A549 (cell line): ENCODE data around the gene COL28A1. TPM values are rescaled to one million over a fixed set of nuclear protein-coding genes. Genes with fewer than 3 reads are reported as not detected.

Experiments used
- ATAC-seq, 2 experiments: fragments of 200-7000 bp in 1 of 2; fragments of >200 bp in 1 of 2; cut with Nextera tagmentation in 1 of 2; cut with Tn5 transposase in 1 of 2; 3 replicates each; pipeline versions ENCODE4 v1.8.0 to v1.9.1; 2018 to 2020; ENCODE audit warnings: mild to moderate bottlenecking in 1 of 2, moderate library complexity in 1 of 2
- CTCF ChIA-PET: fragments of 300-600 bp; sonication (Branson Sonifier 250); formaldehyde crosslinking; extraction: SDS; loops from one replicate; lab custom pipeline; 2021; ENCODE audit warnings: antibody characterized with exemption, inconsistent platforms; lab: Yijun Ruan, JAX
- POLR2A ChIA-PET: fragments of 350-600 bp; formaldehyde crosslinking; extraction: SDS; loops from one replicate; lab custom pipeline; 2021; ENCODE audit warnings: antibody characterized with exemption, inconsistent platforms; lab: Yijun Ruan, JAX
- DNase-seq, 2 experiments: peaks; one replicate each; pipeline versions ENCODE4 v3.0.0 to v3.0.0-alpha.2; 2011 to 2016; ENCODE audit warnings: low read depth in 1 of 2, low spot score in 1 of 2
- FAIRE-seq: peaks from 2 replicates; lab custom pipeline; 2011; peaks lifted over from hg19 to GRCh38; lab: Jason Lieb, UNC
- H3K27ac ChIP-seq, 2 experiments: fragments of >200 bp; sonication (Bioruptor Twin); formaldehyde crosslinking; 3 replicates each; pipeline ENCODE4 v1.5.1; 2016 to 2017
- H3K4me1 ChIP-seq: fragments of >200 bp; sonication (Bioruptor Twin); formaldehyde crosslinking; 3 replicates; pipeline ENCODE4 v1.6.1; 2016
- H3K4me2 ChIP-seq: fragments of >200 bp; sonication (Bioruptor Twin); formaldehyde crosslinking; 3 replicates; pipeline ENCODE4 v1.6.1; 2016
- H3K4me3 ChIP-seq: fragments of >200 bp; sonication (Bioruptor Twin); formaldehyde crosslinking; 3 replicates; pipeline ENCODE4 v1.5.1; 2016
- H3K9me3 ChIP-seq: fragments of >200 bp; sonication (Bioruptor Twin); formaldehyde crosslinking; 3 replicates; pipeline ENCODE4 v1.6.1; 2016
- BHLHE40 ChIP-seq: IDR thresholded peaks from 2 replicates; pipeline ENCODE4 v1.6.1; 2012; ENCODE audit warnings: low read depth, low read length, inconsistent platforms
- CBX8 ChIP-seq: fragments of 200-600 bp; sonication (generic); IDR thresholded peaks from 2 replicates; pipeline ENCODE4 v1.6.1; 2016
- CHD2 ChIP-seq: fragments of 150-350 bp; IDR thresholded peaks from 2 replicates; pipeline ENCODE4 v1.6.1; 2014; ENCODE audit warnings: low read length; ENCODE audit not compliant: partially characterized antibody
- CTCF ChIP-seq: fragments of >200 bp; sonication (Bioruptor Twin); formaldehyde crosslinking; IDR thresholded peaks from 3 replicates; pipeline ENCODE4 v1.5.1; 2016
- E2F6 ChIP-seq: IDR thresholded peaks from 2 replicates; pipeline ENCODE4 v1.6.1; 2012; ENCODE audit warnings: low read depth, borderline replicate concordance
- EHF ChIP-seq: fragments of 250-450 bp; sonication (Bioruptor Pico); IDR thresholded peaks from 2 replicates; pipeline ENCODE4 v1.5.0; 2020; ENCODE audit warnings: mild to moderate bottlenecking
- EHMT2 ChIP-seq: fragments of 200-600 bp; sonication (generic); IDR thresholded peaks from 2 replicates; pipeline ENCODE4 v1.6.1; 2016; ENCODE audit warnings: antibody characterized with exemption, low read depth, mild to moderate bottlenecking, moderate library complexity
- EP300 ChIP-seq, 2 experiments: fragments of >200 bp; sonication (Bioruptor Twin); formaldehyde crosslinking; IDR thresholded peaks; 2 replicates in 1 of 2; 3 replicates in 1 of 2; pipeline ENCODE4 v1.6.1; 2016 to 2017
- ESRRA ChIP-seq: fragments of 150-350 bp; IDR thresholded peaks from 2 replicates; pipeline ENCODE4 v1.6.1; 2014; ENCODE audit warnings: mild to moderate bottlenecking, low read length, borderline replicate concordance
- FOSB ChIP-seq: fragments of 250-450 bp; sonication (Bioruptor Pico); IDR thresholded peaks from 2 replicates; pipeline ENCODE4 v1.5.0; 2020; ENCODE audit warnings: mild to moderate bottlenecking, moderate library complexity
- FOSL2 ChIP-seq, 2 experiments: fragments of 450-650 bp in 1 of 2; fragments of >200 bp in 1 of 2; sonication (Bioruptor Twin) in 1 of 2; formaldehyde crosslinking; IDR thresholded peaks; 2 replicates each; pipeline versions ENCODE4 v1.5.0 to v1.6.1; 2016 to 2020; ENCODE audit warnings: mild to moderate bottlenecking in 1 of 2, moderate library complexity in 1 of 2
- FOXS1 ChIP-seq: fragments of 250-450 bp; sonication (Bioruptor Pico); IDR thresholded peaks from 2 replicates; pipeline ENCODE4 v1.5.0; 2020; ENCODE audit warnings: mild to moderate bottlenecking, moderate library complexity
- HEYL ChIP-seq: fragments of 250-450 bp; sonication (Bioruptor Pico); IDR thresholded peaks from 2 replicates; pipeline ENCODE4 v1.8.0; 2021; ENCODE audit warnings: mild to moderate bottlenecking, moderate library complexity
- HMGXB4 ChIP-seq: fragments of 250-450 bp; sonication (Bioruptor Pico); IDR thresholded peaks from 2 replicates; pipeline ENCODE4 v1.5.0; 2021; ENCODE audit warnings: mild to moderate bottlenecking, moderate library complexity, borderline replicate concordance
- HOXA7 ChIP-seq: fragments of 250-450 bp; sonication (Bioruptor Pico); IDR thresholded peaks from 2 replicates; pipeline ENCODE4 v1.5.0; 2020; ENCODE audit warnings: mild to moderate bottlenecking, moderate library complexity
- KDM1A ChIP-seq: fragments of 200-600 bp; sonication (generic); IDR thresholded peaks from 2 replicates; pipeline ENCODE4 v1.6.1; 2016; ENCODE audit warnings: low read depth, mild to moderate bottlenecking
- KDM5A ChIP-seq: fragments of 200-600 bp; sonication (generic); IDR thresholded peaks from 2 replicates; pipeline ENCODE4 v1.6.1; 2016; ENCODE audit warnings: antibody characterized with exemption, mild to moderate bottlenecking
- MAFK ChIP-seq: fragments of 450-650 bp; IDR thresholded peaks from 2 replicates; pipeline ENCODE4 v1.6.1; 2014; ENCODE audit not compliant: partially characterized antibody
- MAZ ChIP-seq: fragments of 150-350 bp; IDR thresholded peaks from 2 replicates; pipeline ENCODE4 v1.6.1; 2014; ENCODE audit warnings: antibody characterized with exemption, low read depth, low read length, borderline replicate concordance
- NFE2L2 ChIP-seq: fragments of 150-350 bp; conservative IDR thresholded peaks from 2 replicates; pipeline ENCODE4 v1.6.1; 2014; ENCODE audit warnings: low read length
- NR3C1 ChIP-seq: fragments of >200 bp; sonication (Bioruptor Twin); formaldehyde crosslinking; IDR thresholded peaks from 3 replicates; pipeline ENCODE4 v1.6.1; 2017
- PBX3 ChIP-seq: IDR thresholded peaks from 2 replicates; pipeline ENCODE4 v1.6.1; 2012
- RCOR1 ChIP-seq: fragments of 150-350 bp; IDR thresholded peaks from 2 replicates; pipeline ENCODE4 v1.6.1; 2014; ENCODE audit warnings: antibody characterized with exemption, low read length, low read depth
- RNF2 ChIP-seq: fragments of 200-600 bp; sonication (generic); IDR thresholded peaks from 2 replicates; pipeline ENCODE4 v1.6.1; 2016; ENCODE audit warnings: low read depth, mild to moderate bottlenecking, antibody characterized with exemption, moderate library complexity, borderline replicate concordance
- SMC3 ChIP-seq: fragments of >200 bp; sonication (Bioruptor Twin); formaldehyde crosslinking; IDR thresholded peaks from 3 replicates; pipeline ENCODE4 v1.6.1; 2018; ENCODE audit warnings: inconsistent platforms
- TP53 ChIP-seq: fragments of 250-450 bp; sonication (Bioruptor Pico); IDR thresholded peaks from 2 replicates; pipeline ENCODE4 v1.5.0; 2021; ENCODE audit warnings: mild to moderate bottlenecking, moderate library complexity
- ZFP36 ChIP-seq: fragments of 450-650 bp; IDR thresholded peaks from 2 replicates; pipeline ENCODE4 v1.6.1; 2014; ENCODE audit warnings: borderline replicate concordance; ENCODE audit not compliant: partially characterized antibody
- ZSCAN20 ChIP-seq: fragments of 250-450 bp; sonication (Bioruptor Pico); IDR thresholded peaks from 2 replicates; pipeline ENCODE4 v1.8.0; 2022; ENCODE audit warnings: mild to moderate bottlenecking, moderate library complexity
- WGBS: methylation state at CpG from one replicate; pipeline ENCODE4 v1.1.6; 2017; ENCODE audit errors: missing lambda C conversion rate; 5-methylcytosine and 5-hydroxymethylcytosine counted together
- polyA plus RNA-seq, 4 experiments: library from polyadenylated mRNA; depleted of rRNA in 3 of 4; stranded (reverse); fragments of >200 nt; fragmentation: RNase III in 1 of 4; extraction: RNeasy Plus Mini Kit Qiagen cat#74134 plus additional on column Dnase treatment in 1 of 4; gene quantifications; 2 replicates in 3 of 4; 3 replicates in 1 of 4; pipeline ENCODE4 v1.2.3, GENCODE V29; 2011 to 2017
- TF ChIP-seq, protein P1 (sequence below): fragments of >200 bp; sonication (Bioruptor Twin); formaldehyde crosslinking; IDR thresholded peaks from 3 replicates; pipeline ENCODE4 v1.6.1; 2016

Gene COL28A1
- polyA plus RNA-seq, 2 of the 4 experiments (the other 2 are of a cell fraction): 0.08 to 0.17 TPM

GRCh38 chr7:7452119-7452518 lies 83.6 kb downstream of the COL28A1 start:
- H3K27ac ChIP-seq: no peak overlapping the region
- 83% methylated on average over 3 of the region's 3 CpGs for WGBS
- POLR2A ChIA-PET: no interaction called here
- H3K4me1 ChIP-seq: peaks cover 12% of the 10 kb centered on the region
- DNase-seq: no peak
- H3K4me3 ChIP-seq: no peak overlapping the region
- TF ChIP-seq HEYL: no peak
- TF ChIP-seq FOSB (CRISPR knock-in tag): no peak
- TF ChIP-seq RNF2: no peak
- no peak for TF ChIP-seq CBX8
- TF ChIP-seq EP300 (IDR thresholded peaks at IDR 0.05): no peak
- TF ChIP-seq RCOR1: no peak
- TF ChIP-seq ZFP36: no peak
- TF ChIP-seq MAZ: no peak
- no peak for TF ChIP-seq TP53
- no peak for FAIRE-seq
- CTCF ChIA-PET: interaction anchor here (1.4 to 3.6 kb wide), 2 partner anchors 14 to 28 kb away, joined by 5 to 12 read pairs; no protein-coding TSS in a partner anchor
- H3K4me2 ChIP-seq: peak overlapping the region; percentile 44
- ATAC-seq: no peak
- H3K9me3 ChIP-seq: peaks cover 20% of the 10 kb centered on the region; the same call in 1 of the 3 replicates

DNA sequence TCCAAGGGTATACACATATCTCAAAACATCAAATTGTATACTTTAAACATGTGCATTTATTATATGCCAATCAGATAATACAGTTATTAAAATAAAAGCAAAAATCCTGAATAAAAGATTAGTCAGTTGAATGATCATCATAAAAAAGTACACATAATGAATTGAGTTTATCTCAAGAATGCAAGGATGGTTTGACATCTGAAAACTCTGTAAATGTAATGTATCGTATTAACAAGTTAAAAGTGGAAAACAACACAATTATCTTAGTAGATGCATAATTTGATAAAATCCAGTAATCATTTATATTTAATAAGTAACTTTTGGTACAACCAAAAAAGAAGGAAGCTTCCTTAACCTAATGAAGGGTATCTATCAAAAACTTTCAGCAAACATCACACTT lies 86.6 kb downstream of the COL28A1 start:
- ChIA-PET CTCF (interaction anchor here (1.1 kb wide), 1 partner anchor 10 kb away, joined by 3 read pairs; no protein-coding TSS in a partner anchor), POLR2A (no interaction called here)
- H3K4me1 ChIP-seq: peaks cover 12% of the 10 kb centered on the region
- no peak for FAIRE-seq
- H3K4me2 ChIP-seq: no peak overlapping the region
- WGBS: 70% methylated on average over 1 of the region's 1 CpG
- peaks cover 30% of the 10 kb centered on the region; the same call in 1 of the 3 replicates for H3K9me3 ChIP-seq
- TF ChIP-seq KDM5A: no peak
- no peak for TF ChIP-seq SMC3
- TF ChIP-seq MAFK: no peak
- no peak for TF ChIP-seq E2F6
- no peak for TF ChIP-seq MAZ
- TF ChIP-seq EHF: no peak
- TF ChIP-seq HMGXB4: no peak
- TF ChIP-seq BHLHE40: no peak
- TF ChIP-seq NFE2L2: no peak
- TF ChIP-seq FOXS1 (CRISPR knock-in tag): no peak
- TF ChIP-seq FOSL2 (IDR thresholded peaks at IDR 0.05): no peak
- TF ChIP-seq FOSL2 (CRISPR knock-in tag; IDR thresholded peaks at IDR 0.05): no peak
- no peak for TF ChIP-seq TP53
- no peak for TF ChIP-seq RNF2
- no peak for TF ChIP-seq CBX8
- no peak overlapping the region for H3K4me3 ChIP-seq
- no peak for ATAC-seq
- DNase-seq: no peak
- no peak overlapping the region for H3K27ac ChIP-seq

DNA sequence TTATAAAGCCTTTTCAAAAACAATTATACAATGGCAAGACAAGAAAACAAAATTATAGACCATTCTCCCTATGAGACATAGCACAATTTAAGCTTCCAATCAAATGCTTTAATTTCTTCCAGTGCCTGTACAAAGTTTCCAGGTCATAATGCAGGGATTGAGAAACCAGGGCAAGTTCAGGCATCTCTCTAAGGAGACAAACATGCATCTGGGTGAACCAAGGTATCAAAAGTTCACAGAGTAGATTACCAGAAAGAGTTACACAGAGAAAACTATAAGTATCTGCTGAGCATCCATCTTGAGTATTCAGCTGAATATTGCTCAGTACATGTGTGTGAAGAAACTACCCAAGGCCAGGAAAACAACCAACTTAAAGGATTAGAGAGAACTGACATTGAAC lies 89.1 kb downstream of the COL28A1 start:
- Histone ChIP-seq H3K27ac (no peak overlapping the region), H3K4me2 (no peak overlapping the region), H3K4me3 (no peak overlapping the region), H3K9me3 (peaks cover 34% of the 10 kb centered on the region; the same call in 2 of the 3 replicates), H3K4me1 (no peaks in the 10 kb centered on the region)
- DNase-seq: no peak
- FAIRE-seq: no peak
- CTCF ChIA-PET: interaction anchor here (1.5 to 2.2 kb wide), 2 partner anchors 22 to 32 kb away, joined by 5 read pairs; no protein-coding TSS in a partner anchor
- ATAC-seq: no peak
- POLR2A ChIA-PET: no interaction called here
- TF ChIP-seq ZSCAN20 (CRISPR knock-in tag): no peak
- no peak for TF ChIP-seq ESRRA
- TF ChIP-seq, protein P1, sequence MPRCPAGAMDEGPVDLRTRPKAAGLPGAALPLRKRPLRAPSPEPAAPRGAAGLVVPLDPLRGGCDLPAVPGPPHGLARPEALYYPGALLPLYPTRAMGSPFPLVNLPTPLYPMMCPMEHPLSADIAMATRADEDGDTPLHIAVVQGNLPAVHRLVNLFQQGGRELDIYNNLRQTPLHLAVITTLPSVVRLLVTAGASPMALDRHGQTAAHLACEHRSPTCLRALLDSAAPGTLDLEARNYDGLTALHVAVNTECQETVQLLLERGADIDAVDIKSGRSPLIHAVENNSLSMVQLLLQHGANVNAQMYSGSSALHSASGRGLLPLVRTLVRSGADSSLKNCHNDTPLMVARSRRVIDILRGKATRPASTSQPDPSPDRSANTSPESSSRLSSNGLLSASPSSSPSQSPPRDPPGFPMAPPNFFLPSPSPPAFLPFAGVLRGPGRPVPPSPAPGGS: no peak
- TF ChIP-seq EP300 (IDR thresholded peaks at IDR 0.05): no peak
- TF ChIP-seq KDM1A: no peak
- no peak for TF ChIP-seq HOXA7 (CRISPR knock-in tag)
- TF ChIP-seq CTCF: no peak
- no peak for TF ChIP-seq CHD2
- no peak for TF ChIP-seq NR3C1
- TF ChIP-seq TP53: no peak
- no peak for TF ChIP-seq EHMT2
- no peak for TF ChIP-seq PBX3
